ENCODE data around the gene SATL1.
"Not testable (repeated sequence)": the region's sequence is repeated elsewhere in the genome, so short reads cannot be mapped to it uniquely, and the experiment has no call there.

The SATL1 gene

GRCh38 chrX:85243761-85244449 is at the start of gene SATL1, which contains the start of gene ZNF711:
Gene SATL1, minus strand, starts transcription at chrX:85243779. Its CDS starts 134,811 bp downstream, at chrX:85108968.
Gene ZNF711, plus strand, starts transcription at chrX:85243991. Its CDS starts 3,582 bp downstream, at chrX:85247573.
- Histone ChIP-seq H3K9me3 (ENCODE audit: severe bottlenecking) (no peaks in the 10 kb centered on the region), H3K27ac (peak within 1 kb of the TSS; percentile 94), H3K4me3 (ENCODE audit: low read depth, low read length) (peak within 1 kb of the TSS; percentile 91), H3K27me3 (ENCODE audit: insufficient read depth, low read depth, severe bottlenecking) (peaks cover 6% of the 10 kb centered on the region), H3K36me3 (0 out of 2 replicates have a peak, but pooled peaks cover 2% of the 10 kb centered on the region)
- TF ChIP-seq CTCF (IDR thresholded peaks at IDR 0.05; ENCODE audit: low read depth, low read length) = no peak
- DNase-seq = peak; percentile 86

- no peak overlapping the region for H3K27ac ChIP-seq
- H3K4me3 ChIP-seq (ENCODE audit: low read depth, low read length) = no peak overlapping the region
- no peak for DNase-seq
- no peaks in the 10 kb centered on the region for H3K9me3 ChIP-seq (ENCODE audit: severe bottlenecking)
- no peak for TF ChIP-seq CTCF (IDR thresholded peaks at IDR 0.05; ENCODE audit: low read depth, low read length)
- H3K36me3 ChIP-seq = no peaks in the 10 kb centered on the region
- H3K27me3 ChIP-seq (ENCODE audit: insufficient read depth, low read depth, severe bottlenecking) = no peaks in the 10 kb centered on the region
Observed at GRCh38 chrX:85288992-85289723, 45.6 kb upstream of the SATL1 start.

- H3K27ac ChIP-seq; H3K27me3 ChIP-seq (ENCODE audit: insufficient read depth, low read depth, severe bottlenecking); H3K4me3 ChIP-seq (ENCODE audit: low read depth, low read length): not testable (repeated sequence)
Observed at GRCh38 chrX:85285286-85285685, 41.7 kb upstream of the SATL1 start.

GRCh38 chrX:85244450-85245211 is 1.1 kb upstream of the SATL1 start:
- TF ChIP-seq CTCF (IDR thresholded peaks at IDR 0.05; ENCODE audit: low read depth, low read length) = no peak
- H3K4me3 ChIP-seq (ENCODE audit: low read depth, low read length) = peak overlapping the region; percentile 91
- peak overlapping the region; percentile 94 for H3K27ac ChIP-seq
- peak; percentile 9 for DNase-seq
- H3K27me3 ChIP-seq (ENCODE audit: insufficient read depth, low read depth, severe bottlenecking) = peaks cover 6% of the 10 kb centered on the region
- no peaks in the 10 kb centered on the region for H3K9me3 ChIP-seq (ENCODE audit: severe bottlenecking)
- H3K36me3 ChIP-seq = peaks cover 2% of the 10 kb centered on the region; the same call in 1 of the 2 replicates

More at GRCh38 chrX:85285286-85285685, 41.7 kb upstream of the SATL1 start:
- not testable (repeated sequence) for H3K9me3 ChIP-seq (ENCODE audit: severe bottlenecking); H3K36me3 ChIP-seq; DNase-seq

- Histone ChIP-seq H3K27me3 (ENCODE audit: insufficient read depth, low read depth, severe bottlenecking) (peaks cover 6% of the 10 kb centered on the region), H3K9me3 (ENCODE audit: severe bottlenecking) (no peaks in the 10 kb centered on the region), H3K27ac (peak overlapping the region; percentile 35; the same call in 1 of the 2 replicates), H3K4me3 (ENCODE audit: low read depth, low read length) (peak overlapping the region; percentile 91), H3K36me3 (0 out of 2 replicates have a peak, but pooled peaks cover 2% of the 10 kb centered on the region)
- DNase-seq = no peak
- TF ChIP-seq CTCF (IDR thresholded peaks at IDR 0.05; ENCODE audit: low read depth, low read length) = no peak
Observed at GRCh38 chrX:85243155-85243554, 424 bp downstream of the SATL1 start.

GRCh38 chrX:85223359-85223758 is 20.2 kb downstream of the SATL1 start:
- DNase-seq = no peak
- Histone ChIP-seq H3K4me3 (ENCODE audit: low read depth, low read length) (no peak overlapping the region), H3K9me3 (ENCODE audit: severe bottlenecking) (no peaks in the 10 kb centered on the region), H3K36me3 (no peaks in the 10 kb centered on the region), H3K27ac (no peak overlapping the region), H3K27me3 (ENCODE audit: insufficient read depth, low read depth, severe bottlenecking) (no peaks in the 10 kb centered on the region)
- TF ChIP-seq CTCF (IDR thresholded peaks at IDR 0.05; ENCODE audit: low read depth, low read length) = no peak

Measured in WERI-Rb-1 (cell line).